HL-60 (cell line): ENCODE measurements around the gene RGPD8.

Experiments used
- DNase-seq, 2 experiments: peaks; one replicate each; pipeline ENCODE4 v3.0.0-alpha.2; 2010 to 2020; ENCODE audit warnings: low read depth in 1 of 2, low spot score in 1 of 2
- H3K27ac ChIP-seq: fragments of 250-450 bp; sonication (Bioruptor Pico); replicated peaks from 2 replicates; pipeline ENCODE4 v1.5.1; 2020; ENCODE audit warnings: mild to moderate bottlenecking, moderate library complexity
- H3K27me3 ChIP-seq: fragments of 250-450 bp; sonication (Bioruptor Pico); 2 replicates; pipeline ENCODE4 v1.5.1; 2021; ENCODE audit warnings: mild to moderate bottlenecking, moderate library complexity; ENCODE audit not compliant: insufficient read depth, poor library complexity, severe bottlenecking
- H3K4me3 ChIP-seq: replicated peaks from 2 replicates; pipeline ENCODE4 v1.5.1; 2011; ENCODE audit warnings: mild to moderate bottlenecking, control low read depth, low read length; ENCODE audit not compliant: insufficient read depth
- GABPA ChIP-seq: IDR thresholded peaks from 2 replicates; pipeline ENCODE4 v1.6.1; 2012; ENCODE audit warnings: low read depth
- POLR2AphosphoS5 ChIP-seq: IDR thresholded peaks from 2 replicates; pipeline ENCODE4 v1.6.1; 2012; ENCODE audit warnings: low read depth
- SPI1 ChIP-seq: IDR thresholded peaks from 2 replicates; pipeline ENCODE4 v1.6.1; 2012; ENCODE audit warnings: low read depth, mild to moderate bottlenecking, borderline replicate concordance
- TF ChIP-seq, protein P1 (sequence below): IDR thresholded peaks from 2 replicates; pipeline ENCODE4 v1.6.1; 2012; ENCODE audit warnings: low read depth; ENCODE audit not compliant: insufficient replicate concordance
- TF ChIP-seq, protein P2 (sequence below): IDR thresholded peaks from one replicate; pipeline ENCODE4 v1.5.1; 2011; ENCODE audit warnings: low read length, control low read depth, inconsistent platforms; ENCODE audit not compliant: insufficient read depth

Gene RGPD8

DNA sequence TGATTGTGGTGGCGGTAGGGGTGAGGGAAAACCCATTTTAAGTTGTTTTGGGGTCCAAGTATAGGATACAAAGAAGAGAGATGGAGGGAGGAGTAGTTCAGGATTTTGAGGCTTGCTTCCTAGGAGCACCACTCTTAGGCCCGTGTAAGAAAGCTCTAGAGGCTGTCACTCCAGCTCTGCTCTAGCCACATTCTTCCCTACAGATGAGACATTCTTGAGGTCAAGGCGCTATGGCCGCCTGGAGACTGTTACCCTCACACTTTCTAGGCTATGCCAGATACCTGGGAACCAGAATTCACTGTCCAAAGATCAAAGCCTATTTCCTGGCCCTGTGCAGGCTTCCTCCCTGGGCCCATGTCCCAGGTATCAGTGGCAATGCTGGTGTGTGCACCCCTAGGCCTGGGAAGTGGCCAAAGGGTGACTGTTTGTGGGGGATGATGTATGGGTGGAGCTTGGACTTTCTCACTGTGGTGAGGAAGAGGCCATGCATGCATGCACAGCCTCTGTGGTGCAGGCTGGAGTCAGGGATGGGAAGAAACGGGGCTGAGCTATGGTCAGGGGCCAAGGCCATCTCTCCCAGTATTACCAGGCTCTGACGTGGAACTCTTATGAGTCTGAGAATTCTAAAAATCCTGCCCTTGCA is 41.5 kb upstream of the RGPD8 start:
- Histone ChIP-seq H3K27ac (no peak overlapping the region), H3K27me3 (no peaks in the 10 kb centered on the region), H3K4me3 (no peak overlapping the region)
- no peak for DNase-seq
- TF ChIP-seq, protein P1, sequence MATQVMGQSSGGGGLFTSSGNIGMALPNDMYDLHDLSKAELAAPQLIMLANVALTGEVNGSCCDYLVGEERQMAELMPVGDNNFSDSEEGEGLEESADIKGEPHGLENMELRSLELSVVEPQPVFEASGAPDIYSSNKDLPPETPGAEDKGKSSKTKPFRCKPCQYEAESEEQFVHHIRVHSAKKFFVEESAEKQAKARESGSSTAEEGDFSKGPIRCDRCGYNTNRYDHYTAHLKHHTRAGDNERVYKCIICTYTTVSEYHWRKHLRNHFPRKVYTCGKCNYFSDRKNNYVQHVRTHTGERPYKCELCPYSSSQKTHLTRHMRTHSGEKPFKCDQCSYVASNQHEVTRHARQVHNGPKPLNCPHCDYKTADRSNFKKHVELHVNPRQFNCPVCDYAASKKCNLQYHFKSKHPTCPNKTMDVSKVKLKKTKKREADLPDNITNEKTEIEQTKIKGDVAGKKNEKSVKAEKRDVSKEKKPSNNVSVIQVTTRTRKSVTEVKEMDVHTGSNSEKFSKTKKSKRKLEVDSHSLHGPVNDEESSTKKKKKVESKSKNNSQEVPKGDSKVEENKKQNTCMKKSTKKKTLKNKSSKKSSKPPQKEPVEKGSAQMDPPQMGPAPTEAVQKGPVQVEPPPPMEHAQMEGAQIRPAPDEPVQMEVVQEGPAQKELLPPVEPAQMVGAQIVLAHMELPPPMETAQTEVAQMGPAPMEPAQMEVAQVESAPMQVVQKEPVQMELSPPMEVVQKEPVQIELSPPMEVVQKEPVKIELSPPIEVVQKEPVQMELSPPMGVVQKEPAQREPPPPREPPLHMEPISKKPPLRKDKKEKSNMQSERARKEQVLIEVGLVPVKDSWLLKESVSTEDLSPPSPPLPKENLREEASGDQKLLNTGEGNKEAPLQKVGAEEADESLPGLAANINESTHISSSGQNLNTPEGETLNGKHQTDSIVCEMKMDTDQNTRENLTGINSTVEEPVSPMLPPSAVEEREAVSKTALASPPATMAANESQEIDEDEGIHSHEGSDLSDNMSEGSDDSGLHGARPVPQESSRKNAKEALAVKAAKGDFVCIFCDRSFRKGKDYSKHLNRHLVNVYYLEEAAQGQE = no peak
- TF ChIP-seq POLR2AphosphoS5 (no peak), GABPA (no peak), SPI1 (no peak)
- TF ChIP-seq, protein P2, sequence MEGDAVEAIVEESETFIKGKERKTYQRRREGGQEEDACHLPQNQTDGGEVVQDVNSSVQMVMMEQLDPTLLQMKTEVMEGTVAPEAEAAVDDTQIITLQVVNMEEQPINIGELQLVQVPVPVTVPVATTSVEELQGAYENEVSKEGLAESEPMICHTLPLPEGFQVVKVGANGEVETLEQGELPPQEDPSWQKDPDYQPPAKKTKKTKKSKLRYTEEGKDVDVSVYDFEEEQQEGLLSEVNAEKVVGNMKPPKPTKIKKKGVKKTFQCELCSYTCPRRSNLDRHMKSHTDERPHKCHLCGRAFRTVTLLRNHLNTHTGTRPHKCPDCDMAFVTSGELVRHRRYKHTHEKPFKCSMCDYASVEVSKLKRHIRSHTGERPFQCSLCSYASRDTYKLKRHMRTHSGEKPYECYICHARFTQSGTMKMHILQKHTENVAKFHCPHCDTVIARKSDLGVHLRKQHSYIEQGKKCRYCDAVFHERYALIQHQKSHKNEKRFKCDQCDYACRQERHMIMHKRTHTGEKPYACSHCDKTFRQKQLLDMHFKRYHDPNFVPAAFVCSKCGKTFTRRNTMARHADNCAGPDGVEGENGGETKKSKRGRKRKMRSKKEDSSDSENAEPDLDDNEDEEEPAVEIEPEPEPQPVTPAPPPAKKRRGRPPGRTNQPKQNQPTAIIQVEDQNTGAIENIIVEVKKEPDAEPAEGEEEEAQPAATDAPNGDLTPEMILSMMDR = no peak

DNA sequence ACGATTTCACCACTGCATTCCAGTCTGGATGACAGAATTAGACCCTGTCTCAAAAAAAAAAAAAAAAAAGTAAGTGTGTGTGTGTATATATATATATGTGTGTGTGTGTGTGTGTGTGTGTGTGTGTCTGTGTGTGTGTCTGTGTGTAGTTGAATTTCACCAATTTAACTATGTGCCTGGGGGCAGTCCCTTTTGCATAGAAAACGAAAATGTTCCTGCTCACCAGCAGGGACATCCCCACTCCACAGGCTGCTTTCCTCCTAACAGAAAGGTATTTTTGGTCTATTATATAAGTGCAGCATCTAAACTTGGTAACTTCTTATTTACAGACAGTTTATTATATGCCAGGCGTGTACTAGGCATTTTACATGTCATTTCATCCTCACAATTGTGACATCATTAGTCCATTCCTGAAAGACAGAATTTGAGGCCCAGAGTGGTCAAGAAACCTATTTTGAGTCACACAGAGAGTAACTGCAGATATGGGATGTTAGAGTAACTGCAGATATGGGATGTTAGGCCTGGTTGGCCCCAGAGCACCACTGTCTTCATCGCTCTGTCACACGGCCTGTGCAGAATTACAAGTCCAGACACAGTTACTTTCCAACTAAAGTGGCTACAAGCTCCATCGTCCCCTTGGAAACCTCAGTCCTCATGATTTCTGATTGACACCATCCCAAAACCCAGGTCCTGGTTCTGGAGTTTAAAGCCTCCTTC is 39.3 kb upstream of the RGPD8 start:
- DNase-seq = no peak
- no peak overlapping the region for H3K27ac ChIP-seq

DNA sequence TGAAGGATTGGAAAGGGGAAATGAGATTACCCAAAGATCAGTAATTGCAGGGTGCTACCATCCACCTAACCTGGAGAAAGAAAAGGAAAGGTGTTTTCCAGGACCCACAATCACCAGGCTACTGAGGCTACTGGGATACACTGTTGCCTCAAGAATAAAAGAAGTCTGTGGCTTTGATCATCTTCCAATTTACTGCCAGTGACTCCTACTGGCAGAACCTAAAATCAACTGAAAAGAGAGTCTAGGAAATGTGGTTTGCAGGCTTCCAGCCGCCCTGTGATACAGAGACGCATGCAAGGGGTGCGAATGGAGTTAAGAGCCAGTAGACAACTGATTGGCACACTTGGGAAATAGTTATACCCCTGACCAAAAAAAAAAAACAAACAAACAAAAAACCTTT is 31.9 kb upstream of the RGPD8 start:
- H3K27ac ChIP-seq = no peak overlapping the region
- TF ChIP-seq SPI1 (no peak), POLR2AphosphoS5 (no peak)
- TF ChIP-seq, protein P1 = no peak
- TF ChIP-seq, protein P2 = peak; percentile 2

More for the DNA sequence above, 39.3 kb upstream of the RGPD8 start:
- TF ChIP-seq SPI1 = no peak
- no peak for TF ChIP-seq POLR2AphosphoS5
- TF ChIP-seq, protein P2 = no peak
- TF ChIP-seq, protein P1 = no peak
- no peak for TF ChIP-seq GABPA
- Histone ChIP-seq H3K27me3 (no peaks in the 10 kb centered on the region), H3K4me3 (no peak overlapping the region)

More for the DNA sequence above, 31.9 kb upstream of the RGPD8 start:
- DNase-seq = no peak
- Histone ChIP-seq H3K27me3 (no peaks in the 10 kb centered on the region), H3K4me3 (no peak overlapping the region)
